Stimulated activated naive CD8-positive, alpha-beta T cell treated with anti-CD3 and anti-CD28 coated beads, Interleukin-15, Interleukin-2, amounts not matched to agents 100 ng/mL and 50 ng/mL, for 24 hours (primary cell): ENCODE data around the gene PRKAG2.

Source experiments
- H3K27ac Mint-ChIP-seq: one replicate; pipeline ENCODE4 v1.8.0; 2021; ENCODE audit warnings: mild to moderate bottlenecking, mixed read lengths
- H3K27me3 Mint-ChIP-seq: one replicate; pipeline ENCODE4 v1.8.0; 2021; ENCODE audit warnings: mixed read lengths
- H3K36me3 Mint-ChIP-seq: one replicate; pipeline ENCODE4 v1.8.0; 2021; ENCODE audit warnings: low read depth, mixed read lengths
- H3K4me1 Mint-ChIP-seq: one replicate; pipeline ENCODE4 v1.8.0; 2021; ENCODE audit warnings: low read depth, mixed read lengths
- H3K4me3 Mint-ChIP-seq: one replicate; pipeline ENCODE4 v1.8.0; 2021; ENCODE audit warnings: mild to moderate bottlenecking, mixed read lengths
- H3K9me3 Mint-ChIP-seq: one replicate; pipeline ENCODE4 v1.8.0; 2021; ENCODE audit warnings: mixed read lengths

Gene PRKAG2

DNA sequence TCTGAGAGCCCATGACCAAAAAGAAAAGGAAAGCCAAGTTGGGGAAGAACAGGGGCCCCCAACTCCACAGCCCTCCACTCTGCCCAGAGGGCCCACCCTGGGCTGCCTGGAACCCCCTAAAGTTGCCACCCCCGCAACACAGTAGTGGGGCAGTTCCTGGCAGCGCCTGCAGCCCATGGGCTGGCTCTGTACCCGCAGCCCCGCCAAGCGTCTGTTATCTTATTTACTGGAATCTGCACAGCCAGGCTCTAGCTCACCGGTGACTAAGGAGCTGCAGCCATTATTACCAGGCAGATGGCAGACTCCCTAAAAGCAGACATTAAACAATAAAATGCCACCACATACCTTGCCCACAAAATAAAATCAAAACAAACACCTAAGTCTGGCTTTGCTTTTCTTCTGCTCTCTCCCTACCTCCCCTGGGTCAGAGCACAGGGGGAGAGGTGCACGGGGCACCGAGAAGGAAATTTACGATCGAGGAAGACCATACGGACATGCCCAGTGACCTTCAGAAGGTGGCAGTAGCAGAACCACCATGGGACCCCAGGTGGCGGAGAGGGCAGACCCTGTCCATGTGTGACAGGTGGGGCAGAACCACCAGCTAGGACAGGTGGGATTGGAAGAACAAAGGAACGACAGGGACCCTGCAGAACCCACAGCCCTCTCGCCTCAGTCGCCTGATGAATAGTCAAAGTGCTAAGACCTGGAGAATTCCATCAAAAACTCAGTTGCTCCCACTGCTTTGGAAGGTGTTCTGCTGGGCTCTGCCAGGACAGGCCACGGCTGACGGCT is 66.3 kb downstream of the PRKAG2 start:
- Mint-ChIP-seq H3K27me3 (no peaks in the 10 kb centered on the region), H3K27ac (no peak overlapping the region), H3K36me3 (no peaks in the 10 kb centered on the region), H3K4me1 (peaks cover 25% of the 10 kb centered on the region), H3K9me3 (no peaks in the 10 kb centered on the region), H3K4me3 (no peak overlapping the region)

DNA sequence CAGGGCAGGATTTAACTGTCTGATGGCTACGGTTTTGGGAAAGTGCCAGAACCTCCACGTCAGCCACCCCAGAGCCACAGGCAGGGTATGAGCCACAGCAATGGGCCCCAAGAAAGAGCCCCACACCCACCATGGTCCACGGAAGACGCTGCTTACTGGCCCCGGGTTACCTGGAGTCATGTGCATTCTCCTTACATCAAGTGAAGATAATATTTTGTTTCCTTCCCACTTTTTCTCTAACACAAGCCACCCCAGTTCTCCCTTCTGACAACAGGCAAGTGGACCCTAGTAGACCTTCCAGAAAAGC is 67.1 kb downstream of the PRKAG2 start:
- H3K9me3 Mint-ChIP-seq, result no peaks in the 10 kb centered on the region
- no peak overlapping the region for H3K27ac Mint-ChIP-seq
- H3K4me1 Mint-ChIP-seq, result peaks cover 16% of the 10 kb centered on the region
- H3K27me3 Mint-ChIP-seq, result no peaks in the 10 kb centered on the region
- no peaks in the 10 kb centered on the region for H3K36me3 Mint-ChIP-seq
- no peak overlapping the region for H3K4me3 Mint-ChIP-seq

DNA sequence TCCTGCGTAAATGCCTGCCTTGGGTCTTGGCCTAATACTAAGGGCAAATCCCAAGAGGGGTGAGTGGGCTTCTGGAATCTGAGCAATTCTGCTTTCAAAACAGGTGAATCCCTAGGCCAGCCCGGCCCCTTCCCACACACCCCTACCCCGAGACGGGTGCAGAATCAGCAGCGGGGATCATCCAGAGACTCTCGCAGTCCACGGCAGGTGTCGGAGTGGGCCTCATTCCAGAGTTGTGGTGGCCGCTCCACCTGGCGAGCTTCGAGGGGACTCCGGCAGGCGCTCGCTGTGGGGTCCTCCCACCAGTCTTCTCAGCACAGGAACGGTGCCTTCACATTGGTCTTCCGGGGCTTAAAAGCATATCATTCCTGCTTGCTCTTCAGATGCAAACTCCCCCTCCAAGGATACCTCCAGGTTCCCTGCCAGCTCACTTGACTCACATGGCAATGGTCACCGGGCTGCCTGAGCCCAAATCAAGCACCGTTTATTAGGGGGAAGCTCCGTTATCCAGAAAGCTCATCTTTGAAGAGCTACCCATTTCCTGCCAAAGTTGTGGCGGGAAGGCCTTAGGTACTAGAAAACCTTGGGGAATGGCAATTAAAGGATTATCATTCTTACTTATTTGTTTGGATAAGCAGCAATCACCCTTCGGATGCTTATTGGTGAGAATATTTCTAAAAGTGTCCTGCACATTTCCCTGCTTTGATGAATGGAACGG is 67.6 kb downstream of the PRKAG2 start:
- Mint-ChIP-seq H3K27me3 (no peaks in the 10 kb centered on the region), H3K27ac (no peak overlapping the region), H3K36me3 (no peaks in the 10 kb centered on the region), H3K4me3 (no peak overlapping the region), H3K9me3 (no peaks in the 10 kb centered on the region), H3K4me1 (peaks cover 11% of the 10 kb centered on the region)

DNA sequence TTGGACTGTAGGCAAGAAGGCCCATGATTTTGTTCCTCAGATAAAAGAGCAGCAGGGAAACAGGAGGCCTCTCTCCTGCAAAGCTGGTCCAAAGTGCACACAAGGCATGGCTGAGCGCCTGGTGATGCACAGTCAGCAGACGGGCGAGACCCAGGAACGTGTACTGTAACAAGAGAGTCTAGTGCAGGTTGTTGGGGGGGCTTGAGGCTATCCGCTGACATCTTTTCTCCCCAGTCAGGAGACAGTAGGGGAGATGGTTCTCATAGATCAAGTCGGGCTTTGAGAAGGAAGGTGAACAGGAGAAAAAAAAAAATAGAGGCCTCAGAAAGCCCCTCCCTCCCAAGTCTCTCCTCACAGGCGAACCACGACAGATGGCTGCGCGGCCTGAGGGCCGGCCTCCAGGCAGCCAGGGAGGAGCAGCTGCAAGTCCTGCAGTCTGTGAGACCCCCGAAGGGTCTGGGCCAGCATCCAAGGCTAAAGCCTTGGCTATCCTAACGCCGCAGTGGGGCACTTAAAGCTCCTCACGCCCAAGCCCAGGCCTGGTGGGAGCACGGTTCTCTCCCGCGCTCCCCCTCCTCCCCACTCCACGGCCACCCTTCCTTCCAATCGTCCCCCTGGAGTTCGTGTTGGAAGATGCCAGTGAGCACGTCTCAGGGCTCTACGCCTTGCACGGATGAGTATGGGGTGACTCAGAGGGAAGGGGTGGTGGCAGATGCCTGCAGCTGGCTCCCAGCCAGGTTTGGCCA is 68.3 kb downstream of the PRKAG2 start:
- Mint-ChIP-seq H3K27me3 (no peaks in the 10 kb centered on the region), H3K4me1 (peaks cover 4% of the 10 kb centered on the region), H3K27ac (no peak overlapping the region), H3K9me3 (no peaks in the 10 kb centered on the region), H3K4me3 (no peak overlapping the region), H3K36me3 (no peaks in the 10 kb centered on the region)

DNA sequence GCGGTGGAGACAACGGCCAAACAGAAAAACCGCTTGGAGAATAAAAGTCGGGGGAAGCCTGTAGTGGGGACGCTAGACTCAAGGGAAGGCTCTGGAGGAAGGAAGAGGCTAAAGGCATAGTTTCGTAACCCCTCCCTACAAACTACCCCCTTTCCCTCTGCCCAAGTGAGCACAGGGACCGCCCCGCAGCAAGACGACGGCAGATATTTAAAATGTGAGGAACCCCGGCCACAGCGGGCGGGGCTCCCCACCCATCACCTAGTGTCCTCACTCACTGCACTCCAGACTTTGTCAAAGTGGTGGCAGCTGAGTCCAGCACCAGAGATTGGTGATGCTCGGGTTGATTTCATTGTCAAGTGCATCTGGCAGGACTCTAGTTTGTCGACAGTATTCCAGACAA is 69.1 kb downstream of the PRKAG2 start:
- no peaks in the 10 kb centered on the region for H3K27me3 Mint-ChIP-seq
- H3K4me3 Mint-ChIP-seq, result no peak overlapping the region
- H3K9me3 Mint-ChIP-seq, result no peaks in the 10 kb centered on the region
- H3K27ac Mint-ChIP-seq, result no peak overlapping the region
- no peaks in the 10 kb centered on the region for H3K4me1 Mint-ChIP-seq
- H3K36me3 Mint-ChIP-seq, result no peaks in the 10 kb centered on the region

DNA sequence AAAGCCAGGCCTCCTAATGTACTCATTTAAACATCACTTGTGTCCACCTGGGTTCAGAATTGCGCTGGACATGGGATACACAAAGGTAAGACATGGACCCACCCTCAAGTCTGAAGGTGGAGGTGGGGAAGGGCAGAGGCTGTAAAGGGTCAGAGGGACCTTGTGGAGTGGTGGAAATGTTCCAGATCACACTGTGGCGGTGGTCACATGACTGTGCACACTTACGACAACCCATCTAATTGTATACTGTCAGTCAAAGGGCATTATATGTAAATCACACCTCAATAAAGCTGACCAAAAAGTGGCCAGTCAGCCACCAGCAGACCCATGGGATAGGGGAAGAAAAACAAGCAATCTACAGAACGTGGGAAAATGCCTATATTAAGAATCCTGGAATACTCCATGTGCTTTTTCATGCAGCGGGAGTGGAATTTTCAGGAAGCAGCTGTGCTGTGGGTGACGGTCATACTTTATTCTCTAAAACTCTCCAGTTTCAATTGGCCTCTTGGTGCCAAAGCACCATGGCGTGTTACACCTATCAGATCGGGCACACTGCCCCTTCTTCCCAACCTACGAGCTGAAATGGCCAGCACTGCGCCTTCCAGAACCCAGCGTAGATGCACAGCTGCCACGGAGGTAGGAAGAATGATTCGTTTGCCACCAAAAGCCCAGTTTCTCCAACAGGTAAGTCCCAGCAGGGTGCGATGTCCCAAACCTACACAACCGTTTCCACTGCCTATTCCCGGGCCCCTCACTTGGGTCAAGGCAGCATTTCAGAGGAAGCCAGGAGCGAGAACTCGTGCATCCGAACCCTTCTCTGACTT is 69.8 kb downstream of the PRKAG2 start:
- H3K27me3 Mint-ChIP-seq, result no peaks in the 10 kb centered on the region
- H3K27ac Mint-ChIP-seq, result no peak overlapping the region
- no peaks in the 10 kb centered on the region for H3K4me1 Mint-ChIP-seq
- no peak overlapping the region for H3K4me3 Mint-ChIP-seq
- H3K36me3 Mint-ChIP-seq, result no peaks in the 10 kb centered on the region
- no peaks in the 10 kb centered on the region for H3K9me3 Mint-ChIP-seq

DNA sequence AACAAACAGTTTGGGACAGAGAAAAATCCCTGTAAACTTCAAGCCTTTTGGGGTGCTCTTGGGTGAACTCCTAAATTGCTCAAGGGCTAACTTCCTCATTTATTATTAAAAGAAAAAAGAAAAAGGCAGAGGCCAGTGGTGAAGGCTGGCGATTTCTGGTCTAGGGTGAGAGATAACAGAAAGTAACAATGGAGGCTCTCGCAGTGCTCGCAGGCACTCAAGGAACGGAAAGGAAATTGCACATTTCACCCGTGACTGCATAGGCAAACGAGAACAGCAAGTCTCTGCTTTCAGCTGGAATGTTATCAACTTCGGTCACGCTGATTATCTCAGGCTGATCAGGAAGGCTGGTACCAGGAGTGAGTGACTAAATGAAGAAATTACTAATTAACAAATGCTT is 70.7 kb downstream of the PRKAG2 start:
- no peak overlapping the region for H3K27ac Mint-ChIP-seq
- H3K4me3 Mint-ChIP-seq, result no peak overlapping the region
- H3K27me3 Mint-ChIP-seq, result no peaks in the 10 kb centered on the region
- H3K9me3 Mint-ChIP-seq, result no peaks in the 10 kb centered on the region
- no peaks in the 10 kb centered on the region for H3K36me3 Mint-ChIP-seq
- H3K4me1 Mint-ChIP-seq, result no peaks in the 10 kb centered on the region

DNA sequence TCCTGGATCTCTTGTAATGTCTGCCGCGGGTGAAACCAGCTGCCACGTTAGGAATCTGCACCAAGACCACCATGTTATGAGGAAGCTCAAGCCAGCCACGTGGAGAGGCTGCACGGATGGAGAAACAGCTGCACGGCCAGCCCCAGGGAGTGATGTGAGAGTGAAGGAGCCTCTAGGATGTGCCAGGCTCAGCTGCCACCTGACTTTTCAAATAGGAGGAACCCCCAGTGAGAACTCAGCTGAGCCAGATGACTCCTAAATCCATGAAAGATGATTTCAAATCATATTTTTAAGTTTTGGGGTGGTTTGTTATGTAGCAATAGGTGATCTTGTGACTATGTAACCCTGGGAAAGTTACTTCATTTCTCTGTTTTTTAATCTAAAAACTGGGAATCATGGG is 71.7 kb downstream of the PRKAG2 start:
- Mint-ChIP-seq H3K9me3 (no peaks in the 10 kb centered on the region), H3K4me1 (no peaks in the 10 kb centered on the region), H3K27me3 (no peaks in the 10 kb centered on the region), H3K36me3 (no peaks in the 10 kb centered on the region), H3K27ac (no peak overlapping the region), H3K4me3 (no peak overlapping the region)

DNA sequence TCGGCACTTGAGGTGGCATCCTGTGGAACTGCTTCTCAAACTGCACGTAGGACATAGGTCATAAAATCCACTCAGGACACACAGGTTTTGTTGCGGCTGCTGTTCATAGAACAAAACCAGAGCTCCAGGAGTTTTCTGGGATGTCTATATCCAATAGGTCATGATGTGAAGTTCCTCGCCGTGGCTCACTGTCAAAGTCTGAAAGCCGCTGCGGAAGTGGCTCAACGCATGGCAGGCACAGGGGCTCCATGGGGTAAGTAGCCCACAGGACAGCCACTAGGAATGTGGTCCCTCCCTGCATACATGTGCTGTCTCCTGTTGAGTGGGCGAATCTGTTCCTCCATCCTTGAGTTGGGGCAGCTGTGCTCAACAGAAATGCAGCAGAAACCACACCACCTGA is 72.2 kb downstream of the PRKAG2 start:
- H3K4me3 Mint-ChIP-seq, result no peak overlapping the region

DNA sequence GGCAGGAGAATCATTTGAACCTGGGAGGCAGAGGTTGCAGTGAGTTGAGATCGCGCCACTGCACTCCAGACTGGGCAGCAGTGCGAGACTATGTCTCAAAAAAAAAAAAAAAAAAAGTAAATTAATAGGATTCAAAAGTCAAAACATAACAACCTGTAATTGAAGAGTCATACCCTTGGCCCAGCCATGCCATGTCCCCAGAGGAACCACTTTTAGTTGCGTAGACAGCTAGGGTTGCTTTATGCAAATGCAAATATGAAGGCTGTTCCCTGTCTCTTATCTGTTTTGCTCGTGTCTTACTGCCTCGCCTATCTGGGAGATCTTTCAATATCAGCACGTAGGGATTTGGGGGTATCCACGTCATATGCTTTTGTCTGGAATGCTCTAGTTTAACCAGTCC is 73.1 kb downstream of the PRKAG2 start:
- Mint-ChIP-seq H3K27ac (no peak overlapping the region), H3K4me1 (peaks cover under 1% of the 10 kb centered on the region)

More for the DNA sequence above, 72.2 kb downstream of the PRKAG2 start:
- Mint-ChIP-seq H3K9me3 (no peaks in the 10 kb centered on the region), H3K4me1 (no peaks in the 10 kb centered on the region), H3K27me3 (no peaks in the 10 kb centered on the region), H3K36me3 (no peaks in the 10 kb centered on the region), H3K27ac (no peak overlapping the region)

DNA sequence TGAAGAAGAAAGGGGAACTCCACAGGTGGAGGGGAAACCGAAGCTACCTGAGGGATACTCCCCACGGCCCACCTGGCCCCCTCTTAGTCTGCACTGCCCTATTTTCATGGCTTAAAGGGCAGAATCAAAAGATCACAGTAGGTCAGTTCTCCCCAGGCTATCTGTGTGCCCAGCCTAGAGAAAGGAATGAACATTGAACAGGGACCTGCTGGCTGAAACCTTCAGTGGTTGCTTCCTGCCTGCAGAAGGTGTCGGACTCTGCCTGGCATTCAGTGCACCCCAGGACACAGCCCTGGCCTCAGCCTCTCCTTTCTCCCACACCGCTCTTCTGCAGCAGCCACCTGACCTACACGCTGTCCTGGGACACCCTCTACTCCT is 74.5 kb downstream of the PRKAG2 start:
- Mint-ChIP-seq H3K4me1 (peaks cover 8% of the 10 kb centered on the region), H3K9me3 (no peaks in the 10 kb centered on the region), H3K4me3 (no peak overlapping the region), H3K27me3 (no peaks in the 10 kb centered on the region), H3K36me3 (no peaks in the 10 kb centered on the region), H3K27ac (no peak overlapping the region)

More for the DNA sequence above, 73.1 kb downstream of the PRKAG2 start:
- Mint-ChIP-seq H3K27me3 (no peaks in the 10 kb centered on the region), H3K9me3 (no peaks in the 10 kb centered on the region), H3K4me3 (no peak overlapping the region), H3K36me3 (no peaks in the 10 kb centered on the region)

DNA sequence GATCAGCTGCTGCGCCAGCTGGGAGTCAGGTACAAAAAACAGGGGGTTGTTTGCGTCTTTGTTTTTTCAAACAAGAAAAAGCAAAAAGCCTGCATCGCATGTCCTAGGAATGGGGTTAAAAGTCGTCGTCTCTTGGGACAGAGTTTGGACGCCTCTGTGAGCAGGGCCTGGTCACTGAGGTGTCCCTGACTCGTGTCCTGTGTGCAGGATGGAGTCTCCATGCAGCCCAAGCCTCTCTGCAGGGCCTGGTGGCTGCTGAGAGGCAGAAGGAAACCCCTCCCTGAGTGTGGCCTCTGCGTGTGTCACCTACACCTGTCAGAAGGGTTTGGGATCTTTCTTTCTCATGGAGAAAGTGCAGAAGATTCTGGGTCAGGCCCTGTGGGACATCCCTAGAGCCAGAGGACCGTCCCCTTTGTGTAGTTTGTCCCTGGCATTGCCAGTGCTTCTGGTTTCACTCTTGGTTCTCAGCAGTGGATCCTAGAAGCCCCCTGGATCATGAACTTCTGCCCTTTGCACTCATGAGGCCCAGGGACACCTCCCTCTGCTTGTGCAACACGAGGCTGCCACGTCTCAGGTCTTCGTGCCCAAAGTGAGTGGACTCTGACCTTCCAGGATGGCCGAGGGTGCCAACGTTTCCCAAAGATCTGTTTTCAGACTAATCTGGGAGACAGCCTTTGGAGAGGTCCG is 75.0 kb downstream of the PRKAG2 start:
- Mint-ChIP-seq H3K36me3 (no peaks in the 10 kb centered on the region), H3K27ac (no peak overlapping the region), H3K27me3 (no peaks in the 10 kb centered on the region), H3K4me3 (no peak overlapping the region), H3K9me3 (no peaks in the 10 kb centered on the region), H3K4me1 (peaks cover 13% of the 10 kb centered on the region)

DNA sequence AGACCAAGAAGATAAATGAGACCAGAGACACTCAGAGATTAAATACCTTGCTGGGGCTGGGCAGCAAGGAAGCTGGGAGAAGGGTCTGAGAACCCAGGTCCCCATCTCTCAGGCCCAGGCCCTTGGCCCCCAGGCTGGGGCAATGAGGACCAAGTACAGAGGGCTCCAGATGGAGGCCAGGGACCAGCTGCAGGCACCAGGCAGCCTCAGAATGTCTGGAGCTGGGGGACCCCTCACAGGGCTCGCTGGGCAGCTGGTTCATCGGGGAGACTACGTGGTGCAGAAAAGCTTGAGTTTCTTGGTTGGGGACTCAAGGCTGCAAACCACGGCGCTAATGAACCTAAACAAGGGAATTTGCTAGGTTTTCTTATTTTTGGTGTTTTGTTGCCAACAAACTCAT is 75.6 kb downstream of the PRKAG2 start:
- H3K9me3 Mint-ChIP-seq, result no peaks in the 10 kb centered on the region
- H3K4me3 Mint-ChIP-seq, result no peak overlapping the region
- H3K27ac Mint-ChIP-seq, result no peak overlapping the region
- H3K4me1 Mint-ChIP-seq, result peaks cover 20% of the 10 kb centered on the region
- H3K36me3 Mint-ChIP-seq, result no peaks in the 10 kb centered on the region
- H3K27me3 Mint-ChIP-seq, result no peaks in the 10 kb centered on the region

DNA sequence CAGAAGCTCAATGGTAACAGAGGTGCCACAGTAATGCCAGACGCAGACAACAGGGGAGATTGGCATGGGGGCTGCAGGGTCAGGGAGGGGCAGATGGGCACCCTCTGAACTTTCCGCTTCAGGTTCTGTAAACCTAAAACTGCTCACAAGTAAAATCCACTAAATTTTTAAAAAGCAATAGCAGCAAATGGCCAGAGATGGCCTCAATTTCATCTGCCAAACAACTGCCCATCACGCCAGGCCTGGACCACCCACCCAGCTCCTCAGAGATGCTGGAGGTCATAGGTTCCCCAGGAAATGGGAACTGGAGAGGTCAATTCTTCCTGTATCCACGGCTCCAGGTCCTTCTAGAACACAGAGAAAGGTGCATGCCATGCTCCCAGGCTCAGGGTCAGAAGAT is 76.1 kb downstream of the PRKAG2 start:
- Mint-ChIP-seq H3K9me3 (no peaks in the 10 kb centered on the region), H3K27ac (no peak overlapping the region), H3K4me1 (peaks cover 24% of the 10 kb centered on the region), H3K4me3 (no peak overlapping the region), H3K36me3 (no peaks in the 10 kb centered on the region), H3K27me3 (no peaks in the 10 kb centered on the region)
